Activated CD4-positive, alpha-beta T cell treated with anti-CD3 and anti-CD28 coated beads, Interleukin-2, amount 50 U/mL, for 4 hours (primary cell): ENCODE results near the gene SAMD3.
A peak's percentile ranks its signal among the peaks of the same experiment; 100 is the strongest.
"Not testable (repeated sequence)": the region's sequence is repeated elsewhere in the genome, so short reads cannot be mapped to it uniquely, and the experiment has no call there.

ENCODE experiments used
- DNase-seq, 2 experiments: peaks; one replicate each; pipeline ENCODE4 v3.0.0-alpha.2; 2020

The SAMD3 gene, protein sequence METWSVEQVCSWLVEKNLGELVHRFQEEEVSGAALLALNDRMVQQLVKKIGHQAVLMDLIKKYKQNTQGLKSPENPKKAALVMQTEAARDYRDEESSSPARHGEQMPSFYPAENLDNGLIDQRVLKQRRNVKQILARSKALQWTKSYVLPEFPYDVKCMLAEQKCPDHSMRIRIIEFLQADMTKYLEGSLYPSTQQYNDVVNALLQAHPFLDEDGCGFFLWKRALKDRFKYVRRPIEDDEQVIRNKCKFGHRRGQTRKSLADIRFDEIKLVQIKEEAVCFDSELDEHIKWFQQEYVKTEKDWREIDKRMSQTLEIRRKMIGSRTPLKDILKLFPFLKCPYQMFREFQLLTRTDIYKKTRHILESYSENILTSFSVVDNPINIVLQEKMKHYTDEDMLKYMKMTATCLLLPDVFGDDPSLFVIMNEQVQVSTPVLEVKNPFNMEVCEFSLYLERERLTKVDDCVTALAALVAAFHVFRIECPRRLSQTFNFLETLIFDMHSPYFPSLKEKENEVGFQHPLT

DNA sequence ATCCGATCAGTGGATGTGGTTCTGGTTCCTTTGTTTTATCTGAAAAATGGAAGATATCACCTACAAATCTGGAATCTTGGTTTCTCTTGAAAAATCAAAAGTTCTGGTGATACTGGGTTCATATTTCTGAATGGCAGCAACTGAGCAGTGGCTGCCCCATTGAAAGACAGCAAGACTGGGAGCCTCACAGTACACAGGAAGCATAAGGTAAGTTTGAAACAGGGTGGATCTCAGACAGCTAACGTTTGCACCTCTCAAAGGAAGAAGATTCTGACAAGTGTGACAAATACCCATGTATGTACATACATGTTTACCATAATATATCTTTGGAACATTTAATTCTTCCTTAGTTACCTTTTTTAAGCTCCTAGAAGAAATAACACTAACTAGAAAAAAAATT lies at the start of gene SAMD3:
Gene SAMD3, minus strand, starts transcription at position 177 of the 400 bp plus-strand sequence. CDS start 7,678 bp downstream, outside the sequence.
- no peak for DNase-seq

DNA sequence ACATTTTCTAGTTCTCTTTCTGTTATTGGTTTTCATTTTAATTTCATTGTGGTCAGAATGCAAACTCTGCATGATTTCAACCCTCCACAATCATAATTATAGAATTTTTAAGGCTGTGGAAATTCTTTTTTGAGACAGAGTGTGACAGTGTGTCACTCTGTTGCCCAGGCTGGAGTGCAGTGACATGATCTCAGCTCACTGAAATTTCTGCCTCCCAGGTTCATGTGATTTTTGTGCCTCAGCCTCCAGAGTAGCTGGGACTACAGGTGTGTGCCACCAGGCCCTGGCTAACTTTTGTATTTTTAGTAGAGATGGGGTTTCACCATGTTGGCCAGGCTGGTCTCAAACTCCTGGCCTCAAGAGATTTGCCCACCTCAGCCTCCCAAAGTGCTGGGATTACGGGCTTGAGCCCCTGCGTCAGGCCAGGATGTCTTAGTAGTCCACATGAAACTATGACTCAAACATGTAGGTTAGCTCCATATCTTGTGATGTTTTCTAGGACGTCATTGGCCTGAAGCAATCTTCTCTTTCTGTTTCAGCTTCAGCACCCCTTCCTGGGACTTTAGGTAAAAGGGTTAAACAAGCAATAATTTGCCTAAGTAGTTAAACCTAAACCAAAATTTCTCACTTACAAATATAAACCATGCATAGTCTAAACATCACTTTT lies 47.4 kb upstream of the SAMD3 start:
- no peak for DNase-seq

DNA sequence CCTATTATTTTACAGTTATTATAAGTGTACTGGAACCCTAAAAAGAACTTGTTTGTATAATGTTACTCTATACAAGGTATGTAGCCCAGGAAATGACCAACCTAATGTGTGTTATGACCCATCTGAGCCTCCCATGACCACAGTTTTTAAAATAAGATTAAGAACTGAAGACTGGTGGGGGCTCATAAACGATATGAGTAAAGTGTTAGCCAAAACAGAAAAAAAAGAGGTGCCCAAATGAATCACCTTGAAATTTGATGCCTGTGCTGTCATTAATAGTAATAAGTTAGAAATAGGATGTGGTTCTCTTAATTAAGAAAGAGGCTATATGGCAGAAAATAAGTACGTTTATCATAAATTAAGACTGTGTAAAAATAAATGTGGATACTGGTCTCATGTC lies 42.8 kb upstream of the SAMD3 start:
- not testable (repeated sequence) for DNase-seq

DNA sequence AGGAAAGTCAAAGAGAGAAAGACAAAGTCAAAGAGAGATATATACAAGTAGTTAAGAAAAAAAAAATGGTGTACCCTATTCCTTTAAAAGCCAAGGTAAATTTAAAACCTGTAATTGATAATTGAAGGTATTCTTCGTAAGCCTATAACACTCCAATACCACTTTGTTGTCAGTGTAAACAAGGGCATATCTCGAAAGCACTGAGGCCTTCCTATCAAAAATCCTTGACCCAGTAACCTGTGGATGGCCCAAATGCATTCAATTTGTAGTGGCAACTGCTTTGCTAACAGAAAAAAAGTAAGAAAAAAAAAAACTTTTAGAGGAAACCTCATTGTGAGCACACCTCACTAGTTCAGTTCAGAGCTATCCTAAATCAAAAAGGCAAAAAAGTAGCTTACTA lies 39.3 kb upstream of the SAMD3 start:
- no peak for DNase-seq

DNA sequence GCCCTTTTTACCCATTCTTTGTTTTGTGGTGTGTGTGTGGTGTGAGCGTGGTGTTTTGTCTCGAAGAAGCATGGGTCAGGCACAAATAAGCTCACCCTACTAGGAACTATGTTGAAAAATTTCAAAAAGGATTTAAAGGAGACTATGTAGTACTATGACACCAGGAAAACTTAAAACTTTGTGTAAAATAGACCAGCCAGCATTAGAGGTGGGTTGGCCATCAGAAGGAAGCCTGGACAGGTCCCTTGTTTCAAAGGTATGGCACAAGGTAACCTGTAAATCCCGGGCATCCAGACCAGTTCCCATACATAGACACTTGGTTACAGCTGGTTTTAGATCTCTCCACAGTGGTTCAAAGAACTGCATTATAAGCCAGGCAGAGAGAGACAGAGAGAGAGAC lies 38.8 kb upstream of the SAMD3 start:
- DNase-seq, result not testable (repeated sequence)

DNA sequence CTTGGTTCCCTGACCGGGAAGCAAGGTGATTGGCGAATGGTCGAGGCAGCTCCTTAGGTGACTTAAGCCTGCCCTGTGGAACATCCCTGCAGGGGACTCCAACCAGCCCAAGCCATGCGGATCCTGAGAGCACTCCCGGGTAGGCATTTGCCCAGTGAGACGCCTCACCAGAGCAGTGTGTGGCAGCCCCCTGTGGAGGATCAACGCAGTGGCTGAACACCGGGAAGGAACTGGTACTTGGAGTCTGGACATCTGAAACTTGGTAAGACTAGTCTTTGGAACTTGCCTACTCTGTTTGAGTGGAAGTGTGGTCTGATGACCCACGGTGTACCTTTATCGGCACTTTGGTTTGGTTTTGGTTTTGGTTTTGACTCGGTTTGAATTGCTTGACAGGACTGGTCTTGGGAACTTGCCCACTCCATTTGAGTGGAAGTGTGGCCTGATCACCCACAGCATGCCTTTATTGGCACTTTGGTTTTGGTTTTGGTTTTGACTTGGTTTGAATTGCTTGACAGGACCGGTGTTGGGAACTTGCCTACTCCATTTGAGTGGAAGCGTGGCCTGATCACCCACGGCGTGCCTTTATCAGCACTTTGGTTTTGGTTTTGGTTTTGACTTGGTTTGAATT lies 38.0 kb upstream of the SAMD3 start:
- DNase-seq, result peak in 1 of 2 experiments; percentile 4

DNA sequence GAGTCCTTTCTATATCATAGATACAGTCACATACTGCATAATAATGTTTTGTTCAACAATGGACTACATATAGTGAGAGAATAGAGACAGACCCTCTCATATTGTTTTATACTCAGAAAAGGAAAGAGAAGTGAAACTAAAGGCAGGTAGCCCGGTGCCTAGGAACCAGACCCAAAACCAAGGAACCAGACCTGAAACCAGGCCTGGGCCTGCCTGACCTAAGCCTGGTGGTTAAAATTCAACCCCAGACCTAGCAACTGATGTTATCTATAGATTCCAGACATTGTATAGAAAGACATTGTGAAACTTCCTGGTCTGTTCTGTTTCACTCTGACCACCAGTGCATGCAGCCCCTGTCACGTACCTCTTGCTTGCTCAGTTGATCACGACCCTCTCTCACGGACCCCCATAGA lies 37.3 kb upstream of the SAMD3 start:
- not testable (repeated sequence) for DNase-seq

DNA sequence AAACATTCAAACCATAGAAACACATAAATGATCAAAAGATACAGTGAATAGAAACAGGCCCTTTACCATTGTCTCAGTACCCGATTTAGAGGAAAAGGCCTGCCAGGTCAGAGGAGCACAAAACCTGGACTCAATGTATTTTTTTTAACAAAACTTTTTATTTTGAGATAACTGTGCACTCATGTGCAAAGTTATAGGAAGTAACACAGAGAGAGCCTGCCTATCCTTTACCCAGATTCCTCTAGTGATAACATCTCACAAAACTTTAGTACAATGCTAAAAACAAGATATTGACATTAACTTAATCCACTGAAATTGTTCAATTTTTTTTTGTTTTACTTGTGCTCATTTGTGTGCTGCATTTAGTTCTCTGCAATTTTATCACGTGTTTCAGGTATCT lies 36.8 kb upstream of the SAMD3 start:
- no peak for DNase-seq

DNA sequence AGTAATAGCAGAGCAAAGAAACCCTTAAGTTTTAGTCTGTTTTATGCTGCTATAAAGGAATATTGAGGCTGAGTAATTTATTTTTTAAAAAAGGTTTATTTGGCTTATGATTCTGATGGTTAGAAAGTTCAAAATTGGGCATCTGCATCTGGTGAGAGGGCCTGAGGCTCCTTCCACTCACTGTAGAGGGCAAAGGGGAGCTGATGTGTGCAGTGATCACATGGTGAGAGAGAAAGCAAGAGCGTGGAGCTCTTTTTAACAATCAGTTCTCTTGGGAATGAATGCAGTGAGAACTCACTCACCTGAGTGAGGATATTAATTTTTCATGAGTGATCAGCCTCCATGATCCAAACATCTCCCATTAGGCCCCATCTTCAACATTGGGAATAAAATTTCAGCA lies 36.4 kb upstream of the SAMD3 start:
- DNase-seq, result no peak

DNA sequence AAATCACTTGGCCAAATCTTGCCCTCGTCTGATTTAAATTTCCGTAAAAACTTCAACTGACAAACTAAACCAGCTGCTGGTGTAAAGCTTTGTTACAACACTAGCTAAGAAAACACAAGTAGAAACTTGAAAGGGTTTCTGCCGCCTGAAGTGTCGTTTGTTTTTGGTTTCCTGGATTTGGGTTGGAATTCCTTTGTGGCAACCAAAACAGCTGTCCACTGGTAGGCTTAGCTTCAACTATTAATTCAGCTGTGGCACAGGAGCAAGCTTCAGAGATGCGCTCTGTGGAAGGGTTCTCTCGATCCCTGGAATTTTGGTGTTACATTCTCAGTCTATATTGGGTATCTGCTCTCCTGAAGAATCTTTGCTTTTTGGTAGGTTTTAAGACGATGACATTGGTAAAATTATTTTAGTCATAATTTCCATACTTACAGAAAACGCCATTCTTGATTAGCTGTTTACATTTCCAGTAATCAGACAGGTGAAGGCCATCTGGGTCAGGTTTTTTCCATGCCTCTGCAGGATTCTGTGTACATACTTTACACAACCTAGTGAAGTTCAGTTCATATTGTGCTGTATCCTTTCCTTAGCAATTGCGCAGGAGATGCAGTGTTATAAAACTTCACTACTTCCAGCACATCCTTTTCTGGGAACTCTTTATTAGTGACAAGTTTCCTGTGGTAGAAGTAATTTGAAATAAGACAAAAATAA lies 29.9 kb upstream of the SAMD3 start:
- DNase-seq, result no peak

DNA sequence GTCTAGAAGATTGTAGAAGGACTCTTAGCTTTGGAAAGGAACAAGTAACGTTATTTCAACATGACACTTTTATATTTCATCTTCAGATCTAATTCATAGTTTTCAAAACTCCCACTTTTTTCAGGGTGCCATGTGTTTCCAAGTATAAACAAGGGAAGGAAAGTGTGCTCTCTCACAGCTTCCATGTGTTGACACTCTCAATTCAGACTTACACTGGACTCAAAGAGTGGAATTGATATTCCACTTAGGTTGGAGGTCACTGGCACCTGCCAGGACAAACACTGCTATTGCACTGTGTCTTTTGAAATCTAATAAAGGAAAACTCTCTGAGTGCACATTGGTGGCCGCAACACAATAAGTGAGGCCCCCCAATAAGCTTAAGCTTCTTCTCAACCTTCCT lies 22.5 kb upstream of the SAMD3 start:
- DNase-seq, result no peak

DNA sequence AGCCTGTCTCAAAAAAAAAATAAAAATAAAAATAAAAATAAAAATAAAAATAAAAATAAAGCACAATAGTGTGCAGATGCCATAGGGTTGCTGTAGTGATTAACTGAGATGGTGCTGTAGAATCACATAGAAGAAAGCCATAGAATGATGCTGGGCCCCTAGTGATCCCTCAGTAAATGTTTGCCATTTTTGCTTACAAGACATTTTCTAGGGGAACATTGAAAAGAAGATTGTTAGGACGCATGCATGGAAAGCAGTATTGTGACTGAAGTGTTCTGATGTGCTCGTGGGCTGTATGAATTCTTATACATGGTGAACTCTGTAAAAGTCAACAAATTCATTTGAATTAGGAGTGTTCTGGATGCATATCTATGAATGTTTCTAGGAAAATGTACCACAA lies 22.0 kb upstream of the SAMD3 start:
- DNase-seq, result no peak

DNA sequence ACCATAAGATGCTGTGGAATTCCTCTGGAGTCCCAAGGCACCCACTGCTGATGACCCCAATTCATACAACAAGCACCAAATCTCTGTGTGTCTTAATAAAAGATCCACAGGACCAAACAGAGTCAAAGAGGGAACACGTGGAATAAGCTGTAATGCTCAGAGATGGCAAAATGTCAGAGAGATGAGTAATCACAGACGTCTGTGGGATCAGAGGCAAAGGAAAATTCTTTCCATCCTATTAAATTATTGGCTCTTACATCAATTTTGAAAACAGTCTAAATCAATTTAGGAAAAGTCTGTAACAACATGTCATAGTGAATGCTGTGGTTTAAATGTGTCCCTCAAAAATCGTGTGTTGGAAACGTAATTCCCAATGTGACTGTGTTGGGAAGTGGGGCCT lies 17.5 kb upstream of the SAMD3 start:
- no peak for DNase-seq

DNA sequence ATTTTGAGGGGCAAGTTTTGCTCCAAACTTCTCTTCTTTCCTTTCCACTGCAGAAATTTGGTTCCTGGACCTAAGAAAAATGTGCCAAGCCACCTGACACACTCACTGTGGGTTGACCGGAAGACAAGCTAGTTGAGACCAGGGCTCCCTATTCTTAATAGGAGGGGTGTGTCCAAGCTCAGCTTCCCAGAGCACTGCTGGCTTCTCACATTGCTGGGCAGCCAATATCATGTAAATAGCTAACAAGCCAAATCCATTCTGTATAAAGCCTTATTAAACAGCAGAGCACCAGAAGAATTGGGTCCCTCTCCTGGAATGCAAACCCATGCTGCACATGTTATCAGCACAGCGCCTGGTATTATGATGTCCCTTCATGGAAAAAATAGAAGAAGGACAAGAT lies 17.0 kb upstream of the SAMD3 start:
- no peak for DNase-seq

DNA sequence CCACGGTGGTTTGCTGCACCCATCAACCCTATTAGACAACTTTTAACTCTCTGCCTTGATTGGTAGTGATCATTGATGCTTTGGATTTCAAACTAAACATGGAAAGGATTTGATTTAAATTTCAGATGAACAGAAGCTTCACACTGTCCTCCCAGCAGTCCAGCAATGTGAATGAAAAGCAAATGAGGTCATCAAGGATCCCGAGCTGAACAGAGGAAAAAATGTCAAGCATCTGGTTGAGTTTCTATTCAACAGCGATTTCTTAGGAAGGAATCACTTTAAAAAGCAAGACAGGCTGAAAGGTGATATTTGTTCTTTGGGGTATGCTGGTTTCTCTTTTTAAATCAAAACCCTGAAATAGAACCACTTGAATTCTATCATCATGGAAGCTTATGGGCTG lies 10.6 kb upstream of the SAMD3 start:
- no peak for DNase-seq

DNA sequence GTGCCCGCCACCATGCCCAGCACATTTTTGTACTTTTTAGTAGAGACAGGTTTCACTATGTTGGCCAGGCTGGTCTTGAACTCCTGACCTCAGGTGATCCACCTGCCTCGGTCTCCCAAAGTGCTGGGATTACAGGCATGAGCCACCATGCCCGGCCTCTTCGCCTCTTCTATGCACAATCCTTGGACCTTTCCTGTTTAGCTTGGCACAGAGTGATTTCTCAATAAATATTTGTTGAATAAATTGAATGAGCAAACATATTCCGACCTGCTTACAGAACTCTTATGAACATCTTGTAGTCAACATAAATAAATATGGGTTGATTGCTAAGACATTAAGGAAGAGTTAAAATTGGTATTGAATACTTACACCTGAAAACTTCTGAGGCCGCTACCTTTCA lies 7.8 kb upstream of the SAMD3 start:
- not testable (repeated sequence) for DNase-seq

DNA sequence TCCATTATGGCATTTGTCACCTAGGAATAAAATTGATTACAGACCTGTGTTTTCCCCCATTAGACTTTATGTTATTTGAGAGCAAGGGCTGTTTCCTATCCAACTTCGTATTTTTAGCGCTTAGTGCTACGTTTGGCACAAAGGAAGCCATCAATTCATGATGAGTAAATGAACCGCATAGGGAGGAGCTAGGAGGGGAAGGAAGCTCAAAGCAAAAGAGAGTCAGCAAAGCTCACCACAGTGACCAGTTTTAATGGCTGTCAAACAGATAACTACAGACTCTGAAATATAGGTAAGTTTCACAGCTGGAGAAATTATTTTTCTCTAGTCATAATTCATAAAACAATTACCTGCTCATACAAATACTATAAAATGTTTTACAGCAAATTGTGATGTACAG lies 6.9 kb upstream of the SAMD3 start:
- no peak for DNase-seq

DNA sequence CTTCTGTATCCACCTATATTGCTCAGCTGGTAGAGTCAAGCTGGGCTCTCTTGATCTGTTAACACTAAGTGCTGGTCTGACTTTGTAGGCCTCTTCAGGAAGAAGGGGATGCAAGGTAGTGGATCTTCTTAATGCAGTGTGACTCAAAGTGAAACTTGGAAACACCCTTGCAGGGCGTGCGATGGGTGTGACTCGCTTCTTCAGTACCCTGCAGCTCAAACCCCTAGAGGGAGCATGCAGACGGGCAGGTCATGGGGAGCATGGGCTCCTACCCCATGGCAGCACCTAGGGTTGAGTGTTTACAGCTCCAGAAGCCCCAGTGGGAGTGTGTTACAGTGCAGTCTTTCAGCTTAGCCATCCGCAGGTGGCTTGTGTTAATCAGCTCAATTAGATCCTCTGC lies 757 bp upstream of the SAMD3 start:
- peak; percentile 53 to 55 for DNase-seq

DNA sequence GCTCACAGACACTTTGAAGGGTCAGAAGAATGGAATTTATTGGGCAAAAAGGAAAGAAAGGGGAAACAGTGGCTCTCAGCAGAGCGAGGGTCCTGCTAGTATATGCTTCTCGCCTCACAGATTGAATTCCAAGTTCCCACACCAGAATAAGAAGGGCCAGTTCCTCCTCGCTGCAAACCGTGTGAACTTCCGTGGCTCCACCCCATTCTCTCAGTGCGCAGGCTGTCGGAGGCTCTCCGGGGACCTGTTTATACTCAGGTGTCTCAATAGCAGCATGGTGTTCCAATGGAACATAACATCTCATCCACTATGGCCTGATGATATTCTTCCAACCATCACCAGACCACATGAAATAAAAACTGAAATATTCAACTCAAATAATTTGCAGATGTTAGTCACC lies 4.6 kb downstream of the SAMD3 start:
- no peak for DNase-seq

DNA sequence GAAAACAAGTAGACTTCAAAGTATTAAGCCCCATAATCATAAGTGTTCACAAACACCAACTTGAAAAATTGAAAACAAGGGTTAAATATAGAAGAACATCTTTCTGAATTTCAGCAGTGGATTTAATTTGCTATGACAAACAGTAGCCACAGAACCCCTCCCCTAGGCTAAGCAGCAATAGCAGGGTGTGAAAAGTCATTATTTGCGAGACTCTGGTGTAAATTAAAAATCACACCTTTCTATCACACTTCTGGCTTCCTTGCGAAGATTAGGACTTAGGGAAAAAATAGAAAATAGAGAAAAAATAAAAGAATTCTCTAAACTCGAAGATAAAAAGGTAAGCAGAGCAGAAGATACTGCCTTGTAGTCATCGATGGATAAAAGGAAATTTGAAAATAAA lies 6.1 kb downstream of the SAMD3 start:
- no peak for DNase-seq

DNA sequence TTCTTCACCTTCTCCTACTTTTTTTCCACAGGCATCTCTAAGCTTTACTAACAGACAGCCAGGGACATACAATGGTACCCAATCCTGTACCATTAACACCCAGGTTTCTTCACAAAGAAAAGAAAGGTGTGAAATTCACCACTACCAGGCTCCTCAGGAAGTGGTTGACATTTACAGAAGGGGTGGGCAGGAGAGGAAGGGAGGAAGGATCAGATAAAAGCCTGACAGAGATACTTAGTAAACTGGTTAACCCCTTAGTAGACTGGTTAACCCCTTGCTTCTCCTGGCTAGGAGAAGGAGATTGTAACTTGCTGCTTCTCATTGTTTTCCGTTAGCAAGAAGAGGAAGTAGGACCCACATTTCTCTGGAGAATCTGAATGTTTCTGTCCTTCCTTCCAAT lies 7.2 kb downstream of the SAMD3 start:
- peak in 1 of 2 experiments; percentile 4 for DNase-seq

DNA sequence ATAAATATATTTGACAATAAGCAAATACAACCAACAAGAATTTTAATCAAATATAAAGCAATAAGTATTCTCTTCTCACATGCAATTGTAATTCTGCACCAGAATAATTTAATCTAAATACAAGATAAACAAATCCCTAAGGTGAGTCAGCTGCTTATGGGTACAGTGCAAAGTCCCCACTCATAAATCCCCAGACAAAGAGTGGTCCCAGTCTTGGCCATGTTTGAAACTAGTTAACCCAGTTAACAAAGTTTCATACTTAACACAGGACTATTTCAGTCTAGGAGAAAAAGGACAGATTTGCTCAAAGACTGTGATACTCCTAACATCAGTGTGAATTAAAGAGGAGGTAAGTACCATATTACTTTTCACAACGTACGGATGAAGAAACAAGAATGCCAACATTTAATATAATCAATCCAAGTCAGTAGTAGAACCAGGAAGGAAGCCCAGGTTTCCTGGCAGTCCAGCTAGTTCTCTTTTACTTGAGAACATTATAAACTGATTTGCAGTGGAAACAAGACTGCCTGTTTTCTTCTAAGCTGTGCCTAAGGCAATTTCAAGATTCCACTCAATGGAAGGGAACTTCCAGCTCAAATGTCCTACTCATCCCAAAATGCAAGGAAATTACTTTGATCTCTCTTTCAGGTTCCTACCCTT lies 10.4 kb downstream of the SAMD3 start:
- no peak for DNase-seq

DNA sequence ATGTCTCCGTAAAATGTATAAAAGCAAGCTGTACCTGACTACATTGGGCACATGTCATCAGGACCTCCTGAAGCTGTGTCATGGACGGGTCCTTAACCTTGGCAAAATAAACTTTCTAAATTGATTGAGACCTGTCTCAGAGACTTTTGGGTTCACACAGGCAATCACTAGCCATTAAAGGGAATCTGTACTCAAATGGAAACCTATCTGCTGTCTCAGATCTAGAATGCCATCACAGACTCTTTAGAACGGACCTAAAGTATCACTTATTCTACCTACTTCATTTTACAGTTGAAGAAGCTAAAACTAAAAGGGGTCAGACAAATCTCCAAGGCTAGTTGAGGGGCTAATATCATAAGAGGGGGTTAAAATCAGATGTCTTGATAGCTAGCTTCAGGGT lies 11.1 kb downstream of the SAMD3 start:
- DNase-seq, result no peak
